GM12874 (cell line): ENCODE results near the gene LRRC8C.

Source experiments
- TF ChIP-seq, protein P1 (sequence below): IDR thresholded peaks from 2 replicates; pipeline ENCODE4 v1.5.1; 2011; ENCODE audit warnings: low read depth, mild to moderate bottlenecking, control low read depth, low read length, moderate library complexity; ENCODE audit not compliant: insufficient read depth

Gene LRRC8C

DNA sequence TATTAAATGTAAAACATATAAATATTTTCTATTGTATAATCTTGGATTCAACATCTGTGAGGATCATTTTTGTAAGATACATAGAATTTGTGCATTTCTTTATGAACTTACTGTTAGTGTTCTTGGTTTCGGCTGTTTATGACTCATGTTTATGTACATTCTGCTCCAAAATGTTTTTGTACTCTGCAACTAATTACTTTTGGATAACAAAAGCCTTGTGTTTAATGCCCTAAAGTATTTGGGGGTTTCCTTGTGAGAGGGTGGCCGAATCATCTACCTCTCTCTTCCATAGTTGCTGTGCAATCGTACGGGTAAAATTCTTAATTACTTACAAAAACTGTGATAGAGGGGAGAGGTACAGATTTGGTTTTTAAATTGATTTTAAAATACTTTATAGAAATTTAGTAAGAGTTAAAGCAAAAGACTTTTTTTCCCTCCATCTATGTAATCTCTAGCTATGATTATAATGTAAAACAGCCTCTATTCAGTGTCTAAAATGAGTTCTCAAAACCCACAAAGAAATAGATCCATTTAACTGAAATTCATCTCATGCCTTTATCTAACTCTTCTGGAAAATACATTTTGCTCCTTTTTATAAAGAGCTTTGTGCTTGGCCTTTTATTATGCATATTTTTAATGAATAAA, 38.7 kb upstream of the LRRC8C start:
- TF ChIP-seq, protein P1, sequence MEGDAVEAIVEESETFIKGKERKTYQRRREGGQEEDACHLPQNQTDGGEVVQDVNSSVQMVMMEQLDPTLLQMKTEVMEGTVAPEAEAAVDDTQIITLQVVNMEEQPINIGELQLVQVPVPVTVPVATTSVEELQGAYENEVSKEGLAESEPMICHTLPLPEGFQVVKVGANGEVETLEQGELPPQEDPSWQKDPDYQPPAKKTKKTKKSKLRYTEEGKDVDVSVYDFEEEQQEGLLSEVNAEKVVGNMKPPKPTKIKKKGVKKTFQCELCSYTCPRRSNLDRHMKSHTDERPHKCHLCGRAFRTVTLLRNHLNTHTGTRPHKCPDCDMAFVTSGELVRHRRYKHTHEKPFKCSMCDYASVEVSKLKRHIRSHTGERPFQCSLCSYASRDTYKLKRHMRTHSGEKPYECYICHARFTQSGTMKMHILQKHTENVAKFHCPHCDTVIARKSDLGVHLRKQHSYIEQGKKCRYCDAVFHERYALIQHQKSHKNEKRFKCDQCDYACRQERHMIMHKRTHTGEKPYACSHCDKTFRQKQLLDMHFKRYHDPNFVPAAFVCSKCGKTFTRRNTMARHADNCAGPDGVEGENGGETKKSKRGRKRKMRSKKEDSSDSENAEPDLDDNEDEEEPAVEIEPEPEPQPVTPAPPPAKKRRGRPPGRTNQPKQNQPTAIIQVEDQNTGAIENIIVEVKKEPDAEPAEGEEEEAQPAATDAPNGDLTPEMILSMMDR: no peak

DNA sequence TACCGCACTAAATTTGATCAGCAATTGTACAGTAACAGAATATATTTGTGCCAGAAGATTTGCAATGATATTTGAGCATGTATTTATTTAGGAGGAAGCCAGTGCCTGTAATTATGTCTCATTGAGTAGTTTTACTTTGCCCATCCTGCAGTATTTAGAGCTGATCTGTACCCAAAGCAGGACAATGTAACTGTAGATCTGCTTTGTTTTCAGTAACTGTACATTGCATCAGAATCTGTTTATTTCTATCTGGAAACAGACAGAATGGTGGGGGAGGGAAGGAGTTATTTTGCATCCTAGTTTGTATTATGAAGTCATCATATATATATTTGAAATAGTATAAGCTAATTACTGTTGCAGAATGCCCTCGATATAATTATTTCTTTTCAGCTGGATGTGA, 36.2 kb upstream of the LRRC8C start:
- TF ChIP-seq, protein P1: no peak

DNA sequence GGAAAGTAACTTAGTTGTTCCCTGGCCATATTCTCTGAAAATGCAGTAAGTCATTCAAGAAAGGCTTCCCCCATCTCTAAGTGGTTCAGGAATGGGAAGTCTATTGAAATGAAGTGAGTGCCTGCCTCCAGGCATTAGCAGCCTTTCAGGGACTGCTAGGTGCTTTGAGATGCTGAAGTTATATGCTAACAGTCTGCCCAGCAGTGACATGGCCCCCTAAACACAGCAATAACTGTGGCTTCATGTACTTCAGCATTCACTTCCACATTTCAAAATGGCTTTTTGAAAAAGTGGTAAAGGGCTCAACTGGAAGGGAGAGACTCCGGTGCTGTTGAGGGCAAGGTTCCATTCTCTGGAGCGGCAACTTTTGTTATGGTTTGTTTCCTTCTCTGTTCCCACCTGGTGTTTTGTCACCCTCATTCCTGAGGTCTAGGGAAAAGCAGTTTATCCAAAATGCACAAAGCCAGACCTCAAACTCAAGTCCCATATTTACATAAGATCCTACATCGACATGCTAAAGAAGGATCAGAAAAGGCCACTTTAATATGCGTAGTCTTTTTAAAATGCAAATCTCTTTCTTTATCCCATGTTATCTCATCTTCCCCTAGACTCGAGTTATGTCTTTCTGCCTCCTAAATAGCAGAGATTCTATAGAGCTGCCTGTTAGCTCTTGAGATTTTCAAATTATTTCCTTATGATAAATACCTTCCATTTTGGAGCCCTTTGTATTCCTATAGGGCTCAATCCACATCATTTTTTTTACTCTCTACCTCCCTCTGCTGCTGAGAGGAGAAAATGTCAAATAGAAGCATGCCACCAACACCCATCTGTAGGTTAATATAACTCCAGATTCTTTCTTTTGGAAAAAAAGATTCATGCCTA, 34.2 kb upstream of the LRRC8C start:
- TF ChIP-seq, protein P1: peak; percentile 39; the same call in 1 of the 2 replicates

DNA sequence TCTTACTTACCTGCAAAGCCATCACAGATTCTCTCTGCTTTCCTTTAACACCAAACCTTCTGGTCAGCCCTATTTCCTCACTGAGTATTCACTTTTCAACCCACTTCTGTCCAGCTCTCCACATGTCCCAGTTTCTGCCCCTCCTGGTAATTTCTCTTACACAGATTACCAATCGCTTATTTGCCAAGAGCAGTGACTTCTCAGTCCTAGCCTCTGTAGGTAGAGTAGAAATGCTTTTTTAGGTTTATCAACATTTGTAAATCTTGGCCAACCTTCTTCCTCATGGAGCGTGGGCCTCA, 33.6 kb upstream of the LRRC8C start:
- TF ChIP-seq, protein P1: no peak

DNA sequence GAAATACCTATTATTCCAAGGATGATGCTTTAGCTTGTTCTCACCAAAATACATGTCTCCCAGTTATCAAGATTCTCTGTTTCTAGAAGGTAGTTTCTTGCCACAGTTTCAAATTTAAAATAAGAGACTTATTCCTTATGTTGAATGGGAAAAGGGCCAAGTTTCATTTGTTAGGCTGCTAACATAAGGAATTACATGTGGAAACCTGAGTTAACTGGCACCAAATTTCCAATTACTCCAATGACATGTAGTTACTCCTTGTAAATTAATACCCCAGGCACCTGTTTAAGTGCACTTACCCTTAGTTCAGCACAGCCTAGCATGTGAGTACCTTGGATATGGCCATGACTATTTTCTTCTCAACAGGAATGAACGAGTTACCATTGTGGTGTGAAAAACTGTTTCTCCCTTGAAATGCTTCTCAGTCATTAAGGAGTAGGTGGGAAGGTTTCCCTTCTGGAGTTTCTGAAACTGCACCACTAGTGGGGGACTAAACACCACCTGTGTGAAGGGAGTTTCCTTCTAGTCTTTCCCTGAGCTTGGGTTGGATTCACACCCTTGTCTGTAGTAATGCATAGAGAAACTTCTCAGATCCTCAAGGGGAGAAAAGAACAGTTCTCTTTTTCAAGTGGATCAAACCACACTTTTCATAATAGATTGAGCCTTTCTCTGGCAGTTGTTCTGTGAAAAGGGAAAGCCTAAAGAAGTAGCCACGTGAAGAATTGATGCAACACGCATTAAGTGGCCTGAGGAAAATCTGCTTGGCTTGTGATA, 32.3 kb upstream of the LRRC8C start:
- TF ChIP-seq, protein P1: no peak

DNA sequence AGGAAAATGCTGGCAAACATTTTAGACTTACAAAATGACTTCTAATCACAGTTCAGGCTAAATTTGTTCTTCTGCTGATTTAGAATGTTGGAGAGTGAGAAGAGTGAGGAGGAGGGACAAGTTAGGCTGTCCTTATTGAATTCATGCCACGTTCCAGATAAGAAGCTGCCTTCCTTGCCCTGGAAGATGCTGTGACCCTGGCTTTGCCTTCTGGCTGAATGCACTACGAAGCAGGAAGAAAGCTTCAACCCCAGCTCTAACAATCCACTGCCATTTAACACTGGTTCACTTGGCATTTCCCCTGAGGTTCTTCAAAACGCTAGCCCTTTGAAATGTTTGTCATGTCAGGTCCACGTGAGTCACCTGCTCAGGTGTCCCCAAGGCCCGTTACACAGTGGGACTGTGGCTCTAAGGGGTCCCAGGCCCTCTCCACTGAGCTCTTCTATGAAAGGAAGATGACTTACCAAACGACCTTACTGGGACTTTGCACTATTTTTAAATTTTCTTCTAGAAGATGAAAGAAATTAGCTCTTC, 30.0 kb upstream of the LRRC8C start:
- TF ChIP-seq, protein P1: no peak

DNA sequence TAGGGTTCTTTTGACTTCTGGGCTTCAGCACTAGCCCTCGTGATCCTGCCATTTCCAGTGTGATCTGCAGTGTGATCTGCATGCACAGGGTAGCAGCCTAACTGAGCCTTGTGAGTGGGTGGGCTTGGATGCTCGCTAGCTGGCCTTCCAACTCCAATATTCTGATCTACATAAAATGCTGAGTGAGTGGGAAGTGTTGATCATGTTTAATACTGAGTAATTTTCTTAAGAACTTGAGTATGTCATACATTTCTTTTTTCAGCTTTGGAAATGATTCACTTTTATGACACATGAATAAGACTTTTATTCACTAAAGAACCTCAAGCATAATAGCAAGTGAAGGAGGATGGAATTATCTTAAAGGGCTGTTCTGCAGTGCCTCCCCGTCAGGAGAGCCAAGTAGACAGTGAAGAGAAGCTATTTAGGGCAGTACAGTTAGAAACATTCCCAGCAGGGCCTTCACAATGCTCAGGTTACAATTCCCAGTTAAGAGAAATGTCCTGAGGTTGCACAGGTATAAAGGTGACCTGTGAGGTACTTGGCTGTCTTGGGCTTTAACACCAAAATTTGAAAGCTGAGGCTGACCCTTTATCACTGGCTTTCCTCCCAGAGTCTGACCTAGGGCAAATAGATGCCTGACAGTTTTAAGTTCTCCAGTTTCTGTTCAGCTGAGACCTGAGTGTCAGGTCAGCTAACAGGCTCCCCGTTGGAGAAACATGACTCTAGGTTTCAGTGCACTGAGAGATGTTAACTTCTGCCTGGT, 29.1 kb upstream of the LRRC8C start:
- TF ChIP-seq, protein P1: no peak
